GM06990 (cell line): Measurements from ENCODE around the gene FGF12.

Experiments
- DNase-seq: peaks from one replicate; pipeline ENCODE4 v3.0.0-alpha.2; 2011; ENCODE audit not compliant: insufficient read length; ENCODE audit errors: extremely low read depth
- H3K27me3 ChIP-seq: replicated peaks from 2 replicates; pipeline ENCODE4 v1.6.0; 2011; ENCODE audit warnings: low read length; ENCODE audit not compliant: control insufficient read depth, insufficient read depth
- H3K36me3 ChIP-seq: 2 replicates; pipeline ENCODE4 v1.5.1; 2011; ENCODE audit warnings: low read length; ENCODE audit not compliant: control insufficient read depth, insufficient read depth
- H3K4me3 ChIP-seq: replicated peaks from 2 replicates; pipeline ENCODE4 v1.5.1; 2011; ENCODE audit warnings: low read depth, mild to moderate bottlenecking, control low read depth, low read length
- TF ChIP-seq, protein P1 (sequence below): IDR thresholded peaks from 2 replicates; pipeline ENCODE4 v1.5.1; 2011; ENCODE audit warnings: low read length, control low read depth, mild to moderate bottlenecking, inconsistent platforms; ENCODE audit not compliant: insufficient read depth, poor library complexity, severe bottlenecking

The FGF12 gene

DNA sequence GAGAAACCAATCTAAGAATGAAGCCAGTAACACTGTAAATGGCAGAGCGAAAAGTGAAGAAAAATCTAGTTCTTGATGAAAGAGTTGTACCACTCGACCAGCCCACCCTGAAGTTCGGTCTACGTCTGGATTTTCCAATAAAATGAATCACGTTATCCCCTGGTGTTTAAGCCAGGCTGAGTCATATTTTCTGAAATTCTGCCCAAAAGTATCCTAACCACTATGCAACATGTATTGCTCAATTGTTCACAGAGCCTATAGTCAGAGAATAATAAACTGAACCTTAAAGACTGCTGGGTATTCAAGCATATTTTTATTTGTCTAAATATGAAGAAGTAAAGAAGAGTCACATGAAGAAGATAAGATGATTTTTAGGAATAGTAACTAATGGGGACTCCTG is 245.7 kb downstream of the FGF12 start:
- Histone ChIP-seq H3K36me3 (no peaks in the 10 kb centered on the region), H3K4me3 (no peak overlapping the region), H3K27me3 (no peaks in the 10 kb centered on the region)
- TF ChIP-seq, protein P1, sequence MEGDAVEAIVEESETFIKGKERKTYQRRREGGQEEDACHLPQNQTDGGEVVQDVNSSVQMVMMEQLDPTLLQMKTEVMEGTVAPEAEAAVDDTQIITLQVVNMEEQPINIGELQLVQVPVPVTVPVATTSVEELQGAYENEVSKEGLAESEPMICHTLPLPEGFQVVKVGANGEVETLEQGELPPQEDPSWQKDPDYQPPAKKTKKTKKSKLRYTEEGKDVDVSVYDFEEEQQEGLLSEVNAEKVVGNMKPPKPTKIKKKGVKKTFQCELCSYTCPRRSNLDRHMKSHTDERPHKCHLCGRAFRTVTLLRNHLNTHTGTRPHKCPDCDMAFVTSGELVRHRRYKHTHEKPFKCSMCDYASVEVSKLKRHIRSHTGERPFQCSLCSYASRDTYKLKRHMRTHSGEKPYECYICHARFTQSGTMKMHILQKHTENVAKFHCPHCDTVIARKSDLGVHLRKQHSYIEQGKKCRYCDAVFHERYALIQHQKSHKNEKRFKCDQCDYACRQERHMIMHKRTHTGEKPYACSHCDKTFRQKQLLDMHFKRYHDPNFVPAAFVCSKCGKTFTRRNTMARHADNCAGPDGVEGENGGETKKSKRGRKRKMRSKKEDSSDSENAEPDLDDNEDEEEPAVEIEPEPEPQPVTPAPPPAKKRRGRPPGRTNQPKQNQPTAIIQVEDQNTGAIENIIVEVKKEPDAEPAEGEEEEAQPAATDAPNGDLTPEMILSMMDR = no peak
- no peak for DNase-seq

DNA sequence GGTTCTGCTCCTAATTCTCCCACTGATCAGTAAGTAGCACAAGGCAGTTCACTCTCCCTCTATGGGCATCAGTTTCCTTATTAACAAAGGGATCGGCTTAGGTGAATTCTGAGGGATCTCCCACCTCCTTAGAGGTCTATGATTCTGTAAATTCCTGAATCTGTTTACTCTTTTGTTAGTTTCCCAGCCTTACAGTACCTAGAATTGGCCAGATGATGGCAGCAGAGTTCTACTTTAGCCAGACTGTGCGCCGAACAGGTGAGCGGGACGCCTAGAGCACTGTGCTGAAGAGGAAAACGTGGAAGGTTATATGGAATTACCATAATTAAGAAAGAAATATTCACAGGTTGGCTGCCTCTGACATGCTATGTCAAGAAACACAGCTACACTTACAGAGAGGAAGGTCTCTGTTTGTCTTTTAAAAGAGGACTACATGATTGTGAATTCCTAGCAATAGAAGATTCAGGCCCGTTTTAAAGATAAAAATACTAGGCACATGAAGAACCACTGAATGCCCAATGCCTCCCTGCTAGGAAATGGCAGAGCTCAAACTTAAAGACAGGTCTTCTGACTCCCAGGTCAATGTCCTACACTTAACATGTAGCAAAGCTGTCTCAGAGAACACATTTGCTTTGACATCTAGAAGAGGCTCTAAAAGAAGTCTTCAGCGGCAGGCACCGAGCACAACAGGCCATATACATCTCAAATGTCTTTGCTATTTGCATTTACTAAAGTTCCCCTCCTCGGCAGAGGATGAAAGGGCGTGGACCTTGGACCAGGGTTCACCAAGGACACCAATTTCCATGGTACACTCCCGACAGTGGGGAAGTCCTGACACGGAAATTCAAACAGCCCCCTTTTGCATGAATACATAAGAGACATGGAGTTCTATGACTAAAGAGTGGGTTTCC is 259.9 kb downstream of the FGF12 start:
- peak; percentile 3 for DNase-seq
- H3K4me3 ChIP-seq = no peak overlapping the region
- TF ChIP-seq, protein P1 = peak; percentile 86
- no peaks in the 10 kb centered on the region; the same call in 1 of the 2 replicates for H3K27me3 ChIP-seq
- H3K36me3 ChIP-seq = no peaks in the 10 kb centered on the region

DNA sequence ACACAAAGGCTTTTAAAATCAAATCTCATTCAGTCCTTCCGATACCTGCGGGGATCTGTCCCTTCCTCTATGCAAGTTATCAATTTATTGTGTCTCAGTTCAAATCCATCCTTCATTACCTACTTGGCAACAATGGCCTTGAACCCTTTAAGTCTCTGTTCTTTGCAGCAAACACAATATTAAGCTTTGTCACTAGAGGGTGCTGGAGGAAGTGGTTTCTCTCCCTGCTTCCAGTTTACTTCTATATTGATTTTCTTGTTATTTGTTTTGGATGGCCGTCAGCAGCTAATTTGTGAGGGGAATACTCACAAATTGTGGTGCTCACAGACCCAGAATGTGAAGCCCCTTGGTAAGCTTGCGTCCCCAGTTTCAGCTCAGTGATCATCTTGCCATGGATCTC is 278.3 kb downstream of the FGF12 start:
- Histone ChIP-seq H3K36me3 (no peaks in the 10 kb centered on the region), H3K4me3 (no peak overlapping the region), H3K27me3 (no peaks in the 10 kb centered on the region; the same call in 1 of the 2 replicates)
- TF ChIP-seq, protein P1 = peak; percentile 44
- no peak for DNase-seq

DNA sequence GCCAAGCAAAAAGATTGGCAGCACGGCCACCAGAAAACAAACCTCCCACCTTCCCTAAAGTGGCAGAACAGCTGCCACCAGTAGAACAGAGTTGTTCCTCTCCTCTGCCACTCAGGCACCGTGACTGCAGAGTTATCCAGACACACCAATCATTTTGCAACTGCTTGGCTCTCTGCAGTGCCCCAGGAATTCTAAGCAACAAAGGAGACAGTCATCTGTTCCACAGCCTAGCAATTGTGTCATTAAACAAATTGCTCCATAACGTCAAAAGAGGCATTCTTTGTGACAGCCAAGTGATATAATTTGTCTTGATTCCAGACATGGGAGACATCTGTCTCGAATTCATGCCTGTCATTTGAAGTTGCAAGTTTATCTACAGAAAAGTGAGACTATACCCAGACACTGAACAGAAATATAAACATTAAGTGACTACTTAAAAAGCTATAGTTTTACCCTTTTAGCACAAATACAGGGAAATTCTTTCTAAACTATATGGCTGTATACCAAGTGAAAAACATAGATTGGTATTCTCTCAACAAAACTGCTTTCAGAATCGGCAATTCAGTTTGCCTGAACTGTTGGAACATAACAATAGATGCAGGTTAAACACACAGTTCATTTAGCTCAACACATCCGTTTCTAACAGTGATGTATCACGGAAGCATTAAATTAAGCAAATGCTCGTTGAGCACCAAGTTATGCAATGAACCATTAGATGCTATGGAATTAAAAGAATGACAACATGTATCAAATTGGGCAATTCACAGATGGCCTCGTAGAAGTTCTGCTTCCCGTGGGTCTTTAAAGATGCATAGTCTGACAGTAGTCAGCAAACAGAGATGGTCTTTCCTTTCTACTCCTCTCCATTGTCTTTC is 281.3 kb downstream of the FGF12 start:
- Histone ChIP-seq H3K36me3 (no peaks in the 10 kb centered on the region), H3K4me3 (no peak overlapping the region), H3K27me3 (no peaks in the 10 kb centered on the region; the same call in 1 of the 2 replicates)
- DNase-seq = no peak
- TF ChIP-seq, protein P1 = no peak

DNA sequence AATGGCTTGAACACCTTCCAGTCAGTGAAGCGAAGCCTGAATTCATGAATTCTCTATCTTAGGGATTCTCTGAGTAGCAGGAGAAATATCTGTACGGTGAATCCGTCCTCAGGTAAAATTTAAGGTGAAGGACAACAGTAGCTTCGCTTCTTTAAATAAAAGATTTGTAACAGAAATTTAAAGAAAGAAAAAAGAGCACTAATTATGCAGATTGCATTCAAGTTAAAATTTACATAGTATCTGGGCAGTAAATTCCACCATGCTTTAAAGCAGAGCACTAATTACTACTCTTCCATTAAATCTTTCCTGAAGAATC is 282.6 kb downstream of the FGF12 start:
- Histone ChIP-seq H3K4me3 (no peak overlapping the region), H3K27me3 (no peaks in the 10 kb centered on the region; the same call in 1 of the 2 replicates), H3K36me3 (no peaks in the 10 kb centered on the region)
- TF ChIP-seq, protein P1 = no peak
- no peak for DNase-seq
